ENCODE results near the gene ZBTB48. TPM values are rescaled to one million over a fixed set of nuclear protein-coding genes. Genes with fewer than 3 reads are reported as not detected.

Gene ZBTB48
- total RNA-seq, 1 donor from 2014 or later = 39.0 TPM

DNA sequence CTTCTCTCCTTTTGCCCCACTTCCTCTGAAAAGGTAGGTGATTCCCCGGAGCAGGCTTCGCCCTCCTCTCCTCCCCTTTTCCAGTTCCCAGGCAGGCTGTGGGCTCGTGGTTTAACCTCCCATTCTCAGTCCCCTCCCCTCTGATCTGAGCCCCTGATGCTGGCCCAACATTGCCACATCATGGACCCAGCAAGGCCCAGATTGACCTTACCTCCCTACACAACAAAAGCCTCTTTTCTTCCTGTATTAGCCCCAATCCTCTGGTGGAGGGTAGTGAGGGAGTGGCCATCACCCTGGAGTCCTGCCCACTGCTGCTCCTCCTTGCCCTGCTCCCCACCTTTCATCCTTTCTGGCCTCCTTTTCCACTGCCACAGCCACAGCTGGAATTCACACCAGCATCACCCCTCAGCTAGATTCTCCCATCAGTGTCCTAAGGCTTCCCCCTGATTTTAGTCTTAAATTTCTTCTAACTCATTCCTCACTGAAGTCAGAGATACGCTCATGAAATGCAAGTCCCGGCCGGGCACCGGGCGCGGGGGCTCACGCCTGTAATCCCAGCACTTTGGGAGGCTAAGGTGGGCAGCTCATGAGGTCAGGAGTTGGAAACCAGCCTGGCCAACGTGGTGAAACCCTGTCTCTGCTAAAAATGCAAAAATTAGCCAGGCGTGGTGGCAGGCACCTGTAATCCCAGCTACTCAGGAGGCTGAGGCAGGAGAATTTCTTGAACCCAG, 7.0 kb upstream of the ZBTB48 start:
- peaks cover 9% of the 10 kb centered on the region for H3K27me3 Mint-ChIP-seq (ENCODE audit: unreplicated experiment)
- no peak overlapping the region for H3K4me3 Mint-ChIP-seq (ENCODE audit: unreplicated experiment)
- TF ChIP-seq, protein P1, sequence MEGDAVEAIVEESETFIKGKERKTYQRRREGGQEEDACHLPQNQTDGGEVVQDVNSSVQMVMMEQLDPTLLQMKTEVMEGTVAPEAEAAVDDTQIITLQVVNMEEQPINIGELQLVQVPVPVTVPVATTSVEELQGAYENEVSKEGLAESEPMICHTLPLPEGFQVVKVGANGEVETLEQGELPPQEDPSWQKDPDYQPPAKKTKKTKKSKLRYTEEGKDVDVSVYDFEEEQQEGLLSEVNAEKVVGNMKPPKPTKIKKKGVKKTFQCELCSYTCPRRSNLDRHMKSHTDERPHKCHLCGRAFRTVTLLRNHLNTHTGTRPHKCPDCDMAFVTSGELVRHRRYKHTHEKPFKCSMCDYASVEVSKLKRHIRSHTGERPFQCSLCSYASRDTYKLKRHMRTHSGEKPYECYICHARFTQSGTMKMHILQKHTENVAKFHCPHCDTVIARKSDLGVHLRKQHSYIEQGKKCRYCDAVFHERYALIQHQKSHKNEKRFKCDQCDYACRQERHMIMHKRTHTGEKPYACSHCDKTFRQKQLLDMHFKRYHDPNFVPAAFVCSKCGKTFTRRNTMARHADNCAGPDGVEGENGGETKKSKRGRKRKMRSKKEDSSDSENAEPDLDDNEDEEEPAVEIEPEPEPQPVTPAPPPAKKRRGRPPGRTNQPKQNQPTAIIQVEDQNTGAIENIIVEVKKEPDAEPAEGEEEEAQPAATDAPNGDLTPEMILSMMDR (IDR thresholded peaks at IDR 0.05; ENCODE audit: partially characterized antibody, unreplicated experiment) = no peak
- H3K27ac Mint-ChIP-seq (ENCODE audit: unreplicated experiment) = no peak overlapping the region
- no peak for DNase-seq
- peaks cover 10% of the 10 kb centered on the region for H3K9me3 Mint-ChIP-seq (ENCODE audit: unreplicated experiment)
- peaks cover 10% of the 10 kb centered on the region for H3K36me3 Mint-ChIP-seq (ENCODE audit: unreplicated experiment)
- peaks cover 6% of the 10 kb centered on the region for H3K4me1 Mint-ChIP-seq (ENCODE audit: low read depth, unreplicated experiment)

DNA sequence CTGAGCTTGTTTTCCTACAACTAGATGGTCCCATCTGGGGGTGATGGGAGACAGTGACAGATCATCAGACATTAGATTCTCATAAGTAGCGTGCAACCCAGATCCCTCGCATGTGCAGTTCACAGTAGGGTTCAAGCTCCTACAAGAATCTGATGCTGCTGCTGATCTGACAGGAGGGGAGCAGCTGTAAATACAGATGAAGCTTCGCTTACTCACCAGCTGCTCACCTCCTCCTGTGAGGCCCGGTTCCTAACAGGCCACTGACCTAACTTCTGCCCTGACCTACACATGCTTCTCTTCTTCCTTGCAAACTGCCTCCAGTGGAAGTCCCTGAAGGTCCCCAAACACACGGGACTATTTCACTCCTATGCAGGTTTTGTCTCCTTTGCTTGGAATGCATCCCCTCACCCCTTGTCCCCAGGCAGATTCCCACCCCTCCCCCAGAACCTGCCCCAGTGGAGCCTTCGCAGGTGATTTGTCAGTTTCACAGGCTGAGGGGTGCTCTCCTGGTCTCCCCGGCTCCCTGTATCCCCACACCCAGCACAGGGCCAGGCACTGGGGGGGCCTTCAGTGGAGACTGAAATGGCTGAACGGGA, 5.7 kb upstream of the ZBTB48 start:
- Mint-ChIP-seq H3K4me3 (ENCODE audit: unreplicated experiment) (no peak overlapping the region), H3K36me3 (ENCODE audit: unreplicated experiment) (peaks cover 9% of the 10 kb centered on the region), H3K9me3 (ENCODE audit: unreplicated experiment) (peaks cover 9% of the 10 kb centered on the region), H3K4me1 (ENCODE audit: low read depth, unreplicated experiment) (peaks cover 9% of the 10 kb centered on the region), H3K27me3 (ENCODE audit: unreplicated experiment) (peaks cover 9% of the 10 kb centered on the region), H3K27ac (ENCODE audit: unreplicated experiment) (no peak overlapping the region)
- TF ChIP-seq, protein P1 (IDR thresholded peaks at IDR 0.05; ENCODE audit: partially characterized antibody, unreplicated experiment) = no peak
- DNase-seq = no peak

DNA sequence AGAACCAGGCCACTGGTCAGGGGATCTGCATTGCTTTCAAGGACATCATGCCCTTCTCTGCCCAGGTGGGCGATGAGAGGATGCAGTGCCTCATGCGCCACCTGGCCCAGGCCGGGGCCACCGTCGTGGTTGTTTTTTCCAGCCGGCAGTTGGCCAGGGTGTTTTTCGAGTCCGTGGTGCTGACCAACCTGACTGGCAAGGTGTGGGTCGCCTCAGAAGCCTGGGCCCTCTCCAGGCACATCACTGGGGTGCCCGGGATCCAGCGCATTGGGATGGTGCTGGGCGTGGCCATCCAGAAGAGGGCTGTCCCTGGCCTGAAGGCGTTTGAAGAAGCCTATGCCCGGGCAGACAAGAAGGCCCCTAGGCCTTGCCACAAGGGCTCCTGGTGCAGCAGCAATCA, 5.0 kb upstream of the ZBTB48 start:
- no peak overlapping the region for H3K4me3 Mint-ChIP-seq (ENCODE audit: unreplicated experiment)
- H3K36me3 Mint-ChIP-seq (ENCODE audit: unreplicated experiment) = peaks cover 5% of the 10 kb centered on the region
- TF ChIP-seq, protein P1 (IDR thresholded peaks at IDR 0.05; ENCODE audit: partially characterized antibody, unreplicated experiment) = no peak
- H3K27me3 Mint-ChIP-seq (ENCODE audit: unreplicated experiment) = peaks cover 7% of the 10 kb centered on the region
- DNase-seq = no peak
- no peak overlapping the region for H3K27ac Mint-ChIP-seq (ENCODE audit: unreplicated experiment)
- peaks cover 8% of the 10 kb centered on the region for H3K9me3 Mint-ChIP-seq (ENCODE audit: unreplicated experiment)
- H3K4me1 Mint-ChIP-seq (ENCODE audit: low read depth, unreplicated experiment) = peaks cover 12% of the 10 kb centered on the region

DNA sequence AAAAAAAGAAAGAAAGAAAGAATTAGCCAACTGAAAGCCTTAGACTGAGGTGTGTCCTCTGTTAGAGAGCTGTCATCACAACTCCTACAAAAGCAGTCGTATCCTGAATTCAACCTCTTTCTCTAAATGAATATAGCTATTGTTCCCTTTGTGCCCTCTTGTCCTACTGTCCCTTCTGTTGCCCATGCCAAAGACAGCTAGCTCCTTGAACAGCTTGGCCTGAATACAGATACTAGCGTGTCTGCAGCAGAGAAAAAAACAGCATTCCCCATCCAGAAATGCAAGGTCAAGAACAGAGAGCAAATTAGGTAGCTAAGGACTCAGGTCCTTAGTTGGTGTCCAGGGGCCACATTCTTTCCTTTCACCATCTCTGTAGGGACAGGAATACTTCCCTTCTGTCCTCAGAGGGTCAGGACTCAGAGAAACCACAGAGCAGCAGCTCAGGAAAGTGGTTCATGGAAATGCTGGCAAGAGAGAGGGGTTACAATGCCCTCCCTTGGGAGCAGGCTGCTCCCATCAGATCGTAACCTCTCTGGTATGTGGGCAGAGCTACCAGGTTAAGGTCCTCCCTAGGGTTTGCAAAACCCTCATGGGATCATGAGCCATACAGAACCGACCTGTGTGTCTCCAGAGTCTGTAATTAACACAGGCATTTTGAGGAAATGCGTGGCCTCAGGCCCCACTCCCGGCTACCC, 1.8 kb upstream of the ZBTB48 start:
- H3K4me3 Mint-ChIP-seq (ENCODE audit: unreplicated experiment) = no peak overlapping the region
- peaks cover 10% of the 10 kb centered on the region for H3K4me1 Mint-ChIP-seq (ENCODE audit: low read depth, unreplicated experiment)
- peaks cover 3% of the 10 kb centered on the region for H3K9me3 Mint-ChIP-seq (ENCODE audit: unreplicated experiment)
- TF ChIP-seq, protein P1 (IDR thresholded peaks at IDR 0.05; ENCODE audit: partially characterized antibody, unreplicated experiment) = no peak
- H3K27me3 Mint-ChIP-seq (ENCODE audit: unreplicated experiment) = no peaks in the 10 kb centered on the region
- DNase-seq = no peak
- H3K36me3 Mint-ChIP-seq (ENCODE audit: unreplicated experiment) = no peaks in the 10 kb centered on the region
- H3K27ac Mint-ChIP-seq (ENCODE audit: unreplicated experiment) = no peak overlapping the region
